ENCODE data around the gene OTOF. TPM values are rescaled to one million over a fixed set of nuclear protein-coding genes. Genes with fewer than 3 reads are reported as not detected.

OTOF gene
- total RNA-seq, 1 donor from 2014 or later: not detected

DNA sequence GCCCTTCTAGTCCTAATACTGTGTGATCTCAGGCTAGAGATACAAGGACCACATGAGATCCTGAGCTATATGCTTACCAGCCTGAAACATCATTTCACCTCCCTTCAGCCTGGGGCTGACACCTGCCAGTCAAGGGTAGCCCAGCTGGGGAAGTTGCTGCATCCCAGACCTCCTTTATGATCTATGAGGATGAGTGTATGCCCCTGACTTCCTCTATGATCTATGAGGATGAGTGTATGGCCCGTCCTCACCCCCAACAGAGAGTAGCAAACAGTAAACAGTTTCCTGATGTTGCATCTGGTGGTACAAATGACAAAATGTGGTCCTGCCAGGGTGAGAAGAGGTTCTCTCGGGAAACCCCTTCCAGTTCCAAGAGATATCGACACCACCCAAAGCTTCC, 8.9 kb upstream of the OTOF start:
- no peak for DNase-seq (ENCODE audit: low read depth)
- H3K4me3 ChIP-seq (ENCODE audit: low read depth, low read length): no peak overlapping the region
- TF ChIP-seq, protein P1, sequence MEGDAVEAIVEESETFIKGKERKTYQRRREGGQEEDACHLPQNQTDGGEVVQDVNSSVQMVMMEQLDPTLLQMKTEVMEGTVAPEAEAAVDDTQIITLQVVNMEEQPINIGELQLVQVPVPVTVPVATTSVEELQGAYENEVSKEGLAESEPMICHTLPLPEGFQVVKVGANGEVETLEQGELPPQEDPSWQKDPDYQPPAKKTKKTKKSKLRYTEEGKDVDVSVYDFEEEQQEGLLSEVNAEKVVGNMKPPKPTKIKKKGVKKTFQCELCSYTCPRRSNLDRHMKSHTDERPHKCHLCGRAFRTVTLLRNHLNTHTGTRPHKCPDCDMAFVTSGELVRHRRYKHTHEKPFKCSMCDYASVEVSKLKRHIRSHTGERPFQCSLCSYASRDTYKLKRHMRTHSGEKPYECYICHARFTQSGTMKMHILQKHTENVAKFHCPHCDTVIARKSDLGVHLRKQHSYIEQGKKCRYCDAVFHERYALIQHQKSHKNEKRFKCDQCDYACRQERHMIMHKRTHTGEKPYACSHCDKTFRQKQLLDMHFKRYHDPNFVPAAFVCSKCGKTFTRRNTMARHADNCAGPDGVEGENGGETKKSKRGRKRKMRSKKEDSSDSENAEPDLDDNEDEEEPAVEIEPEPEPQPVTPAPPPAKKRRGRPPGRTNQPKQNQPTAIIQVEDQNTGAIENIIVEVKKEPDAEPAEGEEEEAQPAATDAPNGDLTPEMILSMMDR (conservative IDR thresholded peaks at IDR 0.05; ENCODE audit: low read depth, low read length): no peak

DNA sequence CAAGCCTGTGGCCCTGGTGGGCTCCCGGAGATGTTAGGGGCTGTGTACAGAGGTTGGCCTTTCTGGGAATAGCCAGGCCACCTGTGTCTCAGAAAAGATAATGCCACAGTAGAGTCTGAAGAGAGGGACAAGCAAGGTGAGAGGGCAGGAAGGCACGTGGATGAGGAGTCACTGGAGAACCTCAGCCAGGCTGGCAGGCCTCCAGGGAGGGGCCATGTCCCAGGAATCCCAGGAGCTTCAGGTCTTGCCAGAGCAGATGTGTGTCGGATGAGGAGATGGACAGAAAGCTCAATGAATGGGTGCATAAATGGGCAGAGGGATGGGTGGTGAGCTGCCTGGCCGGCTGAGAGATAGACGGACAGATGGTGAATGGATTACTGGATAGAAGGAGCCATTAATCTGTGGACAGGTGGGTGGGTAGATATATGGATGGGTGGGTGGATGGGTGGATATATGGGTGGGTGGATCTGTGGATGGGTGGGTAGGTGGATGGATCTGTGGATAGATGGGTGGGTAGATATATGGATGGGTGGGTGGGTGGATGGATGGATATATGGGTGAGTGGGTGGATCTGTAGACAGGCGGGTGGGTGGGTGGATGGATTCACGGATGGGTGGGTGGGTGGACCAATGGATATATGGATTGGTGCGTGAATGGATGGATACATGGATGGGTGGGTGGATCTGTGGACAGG, 7.9 kb upstream of the OTOF start:
- no peak for DNase-seq (ENCODE audit: low read depth)
- TF ChIP-seq, protein P1 (conservative IDR thresholded peaks at IDR 0.05; ENCODE audit: low read depth, low read length): no peak
- no peak overlapping the region for H3K4me3 ChIP-seq (ENCODE audit: low read depth, low read length)

DNA sequence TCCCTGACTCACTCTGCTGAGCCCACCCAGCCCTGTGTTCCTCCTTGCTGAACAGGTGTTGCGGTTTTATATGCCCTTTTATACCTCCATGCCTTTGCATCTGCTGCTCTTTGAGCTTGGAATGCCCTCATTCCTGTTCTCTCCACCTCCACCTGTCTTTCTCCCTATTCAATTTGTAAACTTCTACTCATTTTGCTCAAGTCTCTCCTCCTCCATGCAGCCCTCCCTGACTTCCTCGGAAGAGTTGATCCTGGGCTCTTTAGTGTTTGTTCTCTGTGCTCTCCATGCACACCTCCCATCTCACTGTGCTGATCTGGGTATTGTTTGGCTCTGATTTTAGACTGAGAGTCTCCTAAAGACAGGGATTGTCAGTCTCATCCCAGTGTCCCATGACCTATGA, 7.2 kb upstream of the OTOF start:
- H3K4me3 ChIP-seq (ENCODE audit: low read depth, low read length): no peak overlapping the region
- TF ChIP-seq, protein P1 (conservative IDR thresholded peaks at IDR 0.05; ENCODE audit: low read depth, low read length): no peak
- no peak for DNase-seq (ENCODE audit: low read depth)

DNA sequence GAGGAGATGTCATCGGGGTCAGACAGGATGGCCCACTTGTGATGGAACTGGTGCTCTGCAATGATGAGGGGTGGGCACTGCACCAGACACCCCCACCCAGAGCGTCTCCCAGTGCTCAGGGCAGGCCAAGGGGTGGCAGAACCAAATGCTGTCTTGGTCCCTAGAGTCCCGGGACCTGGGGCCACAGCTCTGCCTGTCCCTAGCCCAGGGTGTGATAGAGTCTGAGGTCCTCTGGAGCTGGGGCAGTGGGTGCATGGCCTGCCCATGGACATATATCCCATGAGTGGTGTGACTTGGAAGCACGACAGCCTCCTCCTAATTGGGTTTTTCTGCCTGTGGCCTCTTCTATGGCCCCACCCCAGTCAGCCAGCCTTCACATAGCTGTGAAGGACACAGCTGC, 6.7 kb upstream of the OTOF start:
- TF ChIP-seq, protein P1 (conservative IDR thresholded peaks at IDR 0.05; ENCODE audit: low read depth, low read length): no peak
- no peak overlapping the region for H3K4me3 ChIP-seq (ENCODE audit: low read depth, low read length)
- no peak for DNase-seq (ENCODE audit: low read depth)

DNA sequence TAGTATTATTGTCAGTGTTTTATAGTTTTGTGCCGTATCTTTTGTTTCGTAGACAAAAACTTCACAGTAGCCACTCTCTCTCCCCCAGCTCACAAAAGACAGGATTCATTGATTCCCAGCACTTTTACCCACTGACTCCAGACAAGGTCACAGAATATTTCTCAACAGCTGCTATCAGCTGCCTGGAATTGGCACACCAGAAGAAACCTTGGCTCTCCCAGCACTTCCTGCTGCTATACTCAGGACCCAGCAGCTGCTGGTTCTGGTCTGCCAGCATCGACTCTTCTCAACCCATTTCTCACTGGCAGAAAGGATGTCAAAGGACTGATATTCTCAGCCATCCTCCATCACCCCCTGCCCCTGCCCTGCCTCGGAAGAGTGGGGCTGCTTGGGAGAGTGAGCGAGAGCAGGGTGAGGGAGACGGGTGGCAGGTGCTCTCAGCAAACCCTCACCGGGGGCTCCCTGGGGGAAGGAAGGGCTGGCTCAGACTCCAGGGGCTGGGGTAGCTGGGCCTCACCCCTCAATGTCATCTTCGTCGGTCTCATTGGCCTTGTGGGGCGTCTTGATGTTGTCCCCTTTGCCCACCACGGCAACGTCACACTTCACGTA, 6.1 kb upstream of the OTOF start:
- H3K4me3 ChIP-seq (ENCODE audit: low read depth, low read length): no peak overlapping the region
- DNase-seq (ENCODE audit: low read depth): no peak
- TF ChIP-seq, protein P1 (conservative IDR thresholded peaks at IDR 0.05; ENCODE audit: low read depth, low read length): no peak

DNA sequence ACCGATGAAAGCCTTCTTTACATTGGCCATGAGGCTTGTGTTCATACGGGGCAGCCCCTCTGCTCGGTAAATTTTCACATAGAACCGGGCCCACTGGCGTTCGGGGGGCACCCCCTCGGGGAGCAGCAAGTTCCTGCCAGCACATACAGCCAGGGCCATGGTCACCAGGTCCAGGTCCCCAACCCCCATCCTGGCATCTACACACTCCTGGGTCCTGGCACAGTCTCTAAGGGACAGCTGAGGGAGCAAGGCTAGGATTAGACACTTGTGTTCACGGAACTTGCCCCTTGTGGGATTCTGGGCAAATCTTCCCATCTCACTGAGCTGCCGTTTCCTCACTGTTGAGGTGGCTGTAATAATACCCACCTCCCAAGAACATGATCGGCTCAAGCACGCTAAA, 5.6 kb upstream of the OTOF start:
- H3K4me3 ChIP-seq (ENCODE audit: low read depth, low read length): no peak overlapping the region
- no peak for DNase-seq (ENCODE audit: low read depth)
- TF ChIP-seq, protein P1 (conservative IDR thresholded peaks at IDR 0.05; ENCODE audit: low read depth, low read length): no peak

DNA sequence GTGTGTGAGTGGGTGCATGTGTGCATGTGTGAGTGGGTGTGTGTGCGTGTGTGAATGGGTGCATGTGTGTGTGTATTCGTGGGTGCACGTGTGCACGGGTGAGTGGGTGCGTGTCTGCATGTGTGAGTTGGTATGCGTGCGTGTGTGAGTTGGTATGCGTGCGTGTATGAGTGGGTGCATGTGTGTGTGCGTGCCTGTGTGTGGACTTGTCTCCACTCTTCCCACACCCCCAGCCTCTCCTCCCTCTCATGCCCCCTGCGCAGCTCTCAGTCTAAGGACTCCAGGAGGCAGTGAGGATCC, 5.1 kb upstream of the OTOF start:
- TF ChIP-seq, protein P1 (conservative IDR thresholded peaks at IDR 0.05; ENCODE audit: low read depth, low read length): no peak
- no peak for DNase-seq (ENCODE audit: low read depth)
- no peak overlapping the region for H3K4me3 ChIP-seq (ENCODE audit: low read depth, low read length)

Data from epithelial cell of proximal tubule (primary cell).